HG03432 (cell line): ENCODE data around the gene PRKCI.
"Not testable (repeated sequence)": the region's sequence is repeated elsewhere in the genome, so short reads cannot be mapped to it uniquely, and the experiment has no call there.

Experiments used
- ATAC-seq: cut with Tn5 transposase; IDR thresholded peaks from one replicate; pipeline ENCODE4 v1.9.1; 2021; ENCODE audit warnings: mild to moderate bottlenecking, moderate library complexity; ENCODE audit not compliant: unreplicated experiment

Gene PRKCI

GRCh38 chr3:170222647-170223541 is 670 bp downstream of the PRKCI start:
- ATAC-seq = peak; percentile 23

- no peak for ATAC-seq
Measured at GRCh38 chr3:170225166-170225565, 2.9 kb downstream of the PRKCI start.

GRCh38 chr3:170226426-170226960 is 4.3 kb downstream of the PRKCI start:
- no peak for ATAC-seq

DNA sequence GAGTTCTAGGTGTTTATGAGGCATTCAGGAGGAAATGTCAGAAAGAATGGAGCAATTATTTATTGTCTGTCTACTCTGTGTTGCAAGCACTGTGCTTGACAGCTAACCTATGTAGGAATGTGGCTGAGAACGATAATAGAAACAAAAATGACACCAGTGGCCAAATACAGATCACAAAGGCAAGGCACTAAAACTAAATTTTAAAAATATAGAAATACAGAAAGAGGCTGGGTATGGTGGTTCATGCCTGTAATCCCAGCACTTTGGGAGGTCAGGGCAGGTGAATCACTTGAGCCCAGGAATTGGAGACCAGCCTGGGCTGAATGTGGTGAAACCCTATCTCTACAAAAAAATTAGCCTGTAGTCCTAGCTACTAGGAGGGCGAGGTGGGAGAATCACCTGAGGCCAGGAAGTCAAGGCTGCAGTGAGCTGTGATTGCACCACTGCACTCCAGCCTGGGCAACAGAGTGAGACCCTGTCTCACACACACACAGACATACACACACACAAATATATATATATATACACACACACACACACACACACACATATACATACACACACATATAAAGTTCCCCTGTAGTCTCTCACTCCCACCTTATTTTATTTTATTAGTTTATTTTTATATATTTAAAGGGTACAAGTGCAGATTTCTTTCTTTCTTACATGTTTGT is 6.0 kb downstream of the PRKCI start:
- no peak for ATAC-seq

- no peak for ATAC-seq
Measured at GRCh38 chr3:170232266-170232665, 10.0 kb downstream of the PRKCI start.

DNA sequence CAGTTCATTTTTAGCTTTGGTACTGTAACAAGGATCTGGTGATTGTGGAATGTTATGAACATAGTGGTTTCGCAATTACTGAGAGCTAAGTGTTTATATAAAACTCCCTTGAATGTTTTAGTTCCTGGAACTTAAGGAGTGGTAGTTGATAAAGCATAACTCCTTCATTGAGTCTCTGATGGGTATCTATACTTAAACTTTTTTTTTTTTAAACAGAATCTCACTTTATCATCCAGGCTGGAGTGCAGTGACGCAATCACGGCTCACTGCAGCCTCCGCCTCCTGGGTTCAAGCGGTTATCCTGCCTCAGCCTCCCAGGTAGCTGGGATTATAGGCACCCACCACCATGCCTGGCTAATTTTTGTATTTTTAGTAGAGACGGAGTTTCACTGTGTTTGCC is 11.3 kb downstream of the PRKCI start:
- no peak for ATAC-seq

GRCh38 chr3:170240142-170240541 is 17.9 kb downstream of the PRKCI start:
- ATAC-seq = no peak

- no peak for ATAC-seq
Measured at GRCh38 chr3:170240671-170241070, 18.4 kb downstream of the PRKCI start.

DNA sequence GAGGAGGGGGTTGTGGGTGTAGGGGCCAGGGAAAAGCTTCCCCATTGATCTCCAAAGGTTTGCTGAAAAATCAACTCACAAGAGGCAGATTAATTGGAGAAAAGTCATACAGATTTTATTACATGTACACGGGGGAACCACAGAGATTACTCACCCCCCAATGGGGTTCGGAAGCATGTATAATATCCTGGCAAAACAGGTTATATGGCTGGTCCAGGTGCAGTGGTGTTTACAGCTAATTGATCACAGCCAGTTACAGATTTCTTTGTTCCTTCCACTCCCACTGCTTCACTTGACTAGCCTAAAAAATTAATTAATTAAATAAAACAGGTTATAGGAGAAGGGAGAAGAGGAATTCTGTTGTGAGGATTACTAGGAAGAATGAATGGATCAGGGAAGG is 22.4 kb downstream of the PRKCI start:
- ATAC-seq = no peak

GRCh38 chr3:170247875-170248274 is 25.7 kb downstream of the PRKCI start:
- ATAC-seq = peak; percentile 31

- ATAC-seq = peak; percentile 3
Measured at GRCh38 chr3:170256597-170256996, 34.4 kb downstream of the PRKCI start.

- peak; percentile 76 for ATAC-seq
Measured at GRCh38 chr3:170257145-170257544, 34.9 kb downstream of the PRKCI start.

DNA sequence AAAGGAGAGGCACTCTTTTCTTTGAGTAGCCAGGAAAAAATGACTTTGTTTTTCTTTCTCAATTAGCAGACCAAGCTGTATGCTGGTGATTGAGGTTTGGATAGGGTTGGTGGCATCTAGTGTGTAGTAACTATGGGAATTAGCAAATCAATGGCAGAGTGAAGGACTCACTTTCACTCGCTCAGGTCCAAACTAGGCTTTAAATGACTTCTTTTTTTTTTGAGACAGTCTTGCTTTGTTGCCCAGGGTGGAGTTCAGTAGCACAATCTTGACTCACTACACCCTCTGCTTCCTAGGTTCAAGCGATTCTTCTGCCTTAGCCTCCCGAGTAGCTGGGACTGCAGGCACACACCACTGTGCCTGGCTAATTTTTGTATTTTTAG is 35.9 kb downstream of the PRKCI start:
- ATAC-seq = peak; percentile 9

DNA sequence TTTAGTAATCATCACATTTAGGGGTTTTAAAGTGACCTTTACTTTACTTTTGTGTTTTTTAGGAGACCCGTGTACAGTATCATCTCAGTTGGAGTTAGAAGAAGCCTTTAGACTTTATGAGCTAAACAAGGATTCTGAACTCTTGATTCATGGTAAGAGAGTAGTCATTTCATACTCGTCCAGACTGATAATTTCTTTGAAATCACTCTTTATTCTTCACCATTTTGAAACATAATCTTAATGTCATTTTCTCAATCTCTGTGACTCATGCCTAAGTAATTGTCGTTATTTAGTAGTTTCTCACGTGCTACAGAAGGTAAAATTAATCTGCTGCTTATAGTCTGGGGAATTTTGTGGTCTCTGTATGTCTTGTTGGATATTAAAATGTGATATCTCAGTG is 37.7 kb downstream of the PRKCI start:
- ATAC-seq = no peak

- no peak for ATAC-seq
Measured at GRCh38 chr3:170267793-170268192, 45.6 kb downstream of the PRKCI start.

DNA sequence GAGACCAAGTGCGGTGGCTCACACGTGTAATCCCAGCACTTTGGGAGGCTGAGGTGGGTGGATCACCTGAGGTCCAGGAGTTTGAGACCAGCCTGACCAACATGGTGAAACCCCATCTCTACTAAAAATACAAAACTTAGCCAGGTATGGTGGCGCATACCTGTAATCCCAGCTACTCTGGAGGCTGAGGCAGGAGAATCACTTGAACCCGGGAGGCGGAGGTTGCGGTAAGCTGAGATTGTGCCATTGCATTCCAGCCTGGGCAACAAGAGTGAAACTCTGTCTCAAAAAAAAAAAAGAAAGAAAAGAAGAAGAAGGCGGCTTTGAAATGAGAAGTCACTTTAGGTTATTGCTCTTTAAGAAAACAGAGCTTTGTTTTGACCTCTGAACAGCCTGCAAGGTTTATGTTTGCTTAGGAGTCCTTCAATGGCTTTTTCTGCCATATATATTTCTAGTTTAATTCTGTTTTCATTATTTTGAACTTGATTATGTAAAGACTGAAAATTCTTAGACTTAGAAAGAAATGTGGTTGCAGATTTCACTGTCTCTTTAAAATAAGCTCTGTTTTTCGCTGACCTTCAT is 47.5 kb downstream of the PRKCI start:
- ATAC-seq = not testable (repeated sequence)

DNA sequence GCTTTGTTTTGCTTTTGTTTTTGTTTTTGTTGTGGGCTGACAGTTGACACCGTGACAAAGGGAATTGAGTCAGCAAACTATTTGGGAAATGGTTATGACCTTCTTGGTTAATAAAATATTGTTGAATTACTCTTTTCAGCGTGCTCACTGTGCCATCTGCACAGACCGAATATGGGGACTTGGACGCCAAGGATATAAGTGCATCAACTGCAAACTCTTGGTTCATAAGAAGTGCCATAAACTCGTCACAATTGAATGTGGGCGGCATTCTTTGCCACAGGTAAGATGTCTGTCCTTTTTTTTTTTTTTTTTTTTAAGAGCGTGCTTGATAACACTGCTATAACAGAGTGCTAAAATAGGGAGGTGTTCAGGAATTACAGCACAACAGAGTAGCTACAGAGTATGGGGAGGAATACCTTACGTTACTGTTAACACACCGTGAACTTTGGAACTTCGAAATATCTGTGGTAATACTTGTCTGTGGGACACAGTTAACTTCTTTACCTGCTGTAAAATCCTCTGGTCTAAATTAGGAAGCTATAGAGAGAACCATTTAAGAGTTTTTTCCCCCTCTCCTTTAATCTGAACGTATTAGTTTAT is 48.2 kb downstream of the PRKCI start:
- ATAC-seq = no peak

GRCh38 chr3:170274641-170275040 is 52.4 kb downstream of the PRKCI start:
- ATAC-seq = no peak

DNA sequence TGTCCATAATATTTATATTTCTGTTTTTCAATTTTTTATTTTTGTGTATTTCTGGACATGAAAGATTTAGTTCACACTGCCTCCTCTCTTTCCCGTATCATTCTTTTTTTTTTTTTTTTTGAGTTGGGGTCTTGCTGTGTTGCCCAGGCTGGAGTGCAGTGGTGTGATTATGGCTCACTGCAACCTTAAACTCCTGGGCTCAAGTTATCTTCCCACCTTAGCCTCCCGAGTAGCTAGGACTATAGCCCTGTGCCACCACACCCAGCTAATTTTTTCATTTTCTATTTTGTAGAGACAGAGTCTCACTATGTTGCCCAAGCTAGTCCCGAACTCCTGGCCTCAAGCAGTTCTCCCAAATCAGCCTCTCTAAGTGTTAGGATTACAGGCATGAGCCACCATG is 53.6 kb downstream of the PRKCI start:
- no peak for ATAC-seq

DNA sequence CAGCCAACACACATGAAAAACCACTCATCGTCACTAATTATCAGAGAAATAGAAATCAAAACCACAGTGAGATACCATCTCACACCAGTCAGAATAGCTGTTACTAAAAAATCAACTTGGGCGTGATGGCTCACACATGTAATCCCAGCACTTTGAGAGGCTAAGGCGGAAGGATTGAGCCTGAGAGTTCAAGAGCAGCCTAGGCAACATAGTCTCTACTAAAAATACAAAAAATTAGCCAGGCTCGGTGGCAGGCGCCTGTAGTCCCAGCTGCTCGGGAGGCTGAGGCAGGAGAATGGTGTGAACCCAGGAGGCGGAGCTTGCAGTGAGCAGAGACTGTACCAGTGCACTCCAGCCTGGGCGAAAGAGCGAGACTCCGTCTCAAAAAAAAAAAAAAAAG is 55.1 kb downstream of the PRKCI start:
- not testable (repeated sequence) for ATAC-seq
